K562 (cell line): ENCODE data around the gene HBM. TPM values are rescaled to one million over a fixed set of nuclear protein-coding genes. Genes with fewer than 3 reads are reported as not detected.

Experiments used
- CBFA2T2 ChIP-seq: fragments of 450-650 bp; conservative IDR thresholded peaks from 2 replicates; pipeline ENCODE4 v1.6.1; 2017; ENCODE audit warnings: mild to moderate bottlenecking
- CHCHD3 ChIP-seq: fragments of 250-450 bp; sonication (Bioruptor Pico); IDR thresholded peaks from 2 replicates; pipeline ENCODE4 v2.1.2; 2022; ENCODE audit warnings: mild to moderate bottlenecking
- CSDE1 ChIP-seq, 2 experiments: fragments of 450-650 bp; IDR thresholded peaks; 2 replicates each; pipeline ENCODE4 v1.6.1; 2016; ENCODE audit warnings: mild to moderate bottlenecking in 1 of 2
- ELK3 ChIP-seq: fragments of 450-650 bp; formaldehyde crosslinking; IDR thresholded peaks from 2 replicates; pipeline ENCODE4 v1.4.0; 2020; ENCODE audit warnings: mild to moderate bottlenecking
- GABPB1 ChIP-seq: sonication (generic); formaldehyde crosslinking; IDR thresholded peaks from 2 replicates; pipeline ENCODE4 v1.8.0; 2022; ENCODE audit warnings: mild to moderate bottlenecking, missing genetic modification reagents
- HIVEP1 ChIP-seq: fragments of 250-450 bp; sonication (Bioruptor Pico); IDR thresholded peaks from 2 replicates; pipeline ENCODE4 v1.4.0; 2020; ENCODE audit warnings: mild to moderate bottlenecking
- HSF4 ChIP-seq: fragments of 250-450 bp; sonication (Bioruptor Pico); IDR thresholded peaks from 2 replicates; pipeline ENCODE4 v2.1.2; 2022; ENCODE audit warnings: mild to moderate bottlenecking, moderate library complexity, borderline replicate concordance
- KHSRP ChIP-seq: fragments of 450-650 bp; IDR thresholded peaks from 2 replicates; pipeline ENCODE4 v1.6.1; 2017
- KLF10 ChIP-seq: fragments of 250-450 bp; sonication (Bioruptor Pico); IDR thresholded peaks from 2 replicates; pipeline ENCODE4 v1.6.1; 2021; ENCODE audit warnings: matching md5 sums
- KLF16 ChIP-seq: IDR thresholded peaks from 2 replicates; pipeline ENCODE4 v1.6.1; 2016; ENCODE audit warnings: antibody characterized with exemption
- LEF1 ChIP-seq: fragments of 450-650 bp; IDR thresholded peaks from 2 replicates; pipeline ENCODE4 v1.6.1; 2016; ENCODE audit warnings: mild to moderate bottlenecking
- MAZ ChIP-seq, 2 experiments: fragments of 450-650 bp in 1 of 2; sonication (generic) in 1 of 2; formaldehyde crosslinking; IDR thresholded peaks in 1 of 2; conservative IDR thresholded peaks in 1 of 2; 2 replicates each; pipeline versions ENCODE4 v1.4.0 to v1.5.0; 2020; ENCODE audit warnings: mild to moderate bottlenecking in 1 of 2, missing genetic modification reagents in 1 of 2
- NR2C1 ChIP-seq, 2 experiments: fragments of 450-650 bp; IDR thresholded peaks; 2 replicates each; pipeline ENCODE4 v1.6.1; 2017; ENCODE audit warnings: mild to moderate bottlenecking in 2 of 2, antibody characterized with exemption in 1 of 2, inconsistent platforms in 1 of 2, missing compliant biosample characterization in 1 of 2, missing genetic modification characterization in 1 of 2
- POLR2AphosphoS5 ChIP-seq: IDR thresholded peaks from 2 replicates; pipeline ENCODE4 v1.6.1; 2011; ENCODE audit warnings: mild to moderate bottlenecking, low read depth, low read length, moderate library complexity; ENCODE audit not compliant: control insufficient read depth, insufficient read depth
- ZBTB7A ChIP-seq: IDR thresholded peaks from 2 replicates; pipeline ENCODE4 v1.6.1; 2011; ENCODE audit warnings: low read depth, mild to moderate bottlenecking, low read length, moderate library complexity, borderline replicate concordance; ENCODE audit not compliant: control insufficient read depth
- ZNF239 ChIP-seq: fragments of 250-450 bp; sonication (Bioruptor Pico); IDR thresholded peaks from 2 replicates; pipeline ENCODE4 v1.4.0; 2020; ENCODE audit warnings: mild to moderate bottlenecking
- ZNF778 ChIP-seq: fragments of 450-650 bp; formaldehyde crosslinking; IDR thresholded peaks from 2 replicates; pipeline ENCODE4 v1.4.0; 2020; ENCODE audit warnings: mild to moderate bottlenecking, moderate library complexity
- polyA plus RNA-seq, 8 experiments: library from polyadenylated mRNA; depleted of rRNA in 4 of 8; stranded (reverse) in 5 of 8; unstranded in 3 of 8; fragments of >200 nt; fragmentation: Nextera tagmentation in 2 of 8; fragmentation: Illumina TruSeq in 1 of 8; extraction: Ambion mirVana in 2 of 8; extraction: Trizol in 1 of 8; gene quantifications; 2 replicates each; pipeline versions ENCODE4 v1.2.1 to v1.2.3, GENCODE V29; 2011 to 2014; ENCODE audit warnings: inconsistent platforms in 1 of 8, missing spikeins in 1 of 8
- total RNA-seq, 7 experiments: library from RNA; depleted of rRNA in 6 of 7; stranded (reverse); fragments of >200 nt in 6 of 7; fragmentation: Illumina TruSeq in 2 of 7; extraction: Trizol in 2 of 7; gene quantifications; 2 replicates each; pipeline versions ENCODE4 v1.2.1 to v1.2.3, GENCODE V29; 2011 to 2021; ENCODE audit warnings: low replicate concordance in 1 of 7
- TF ChIP-seq, protein P1 (sequence below): IDR thresholded peaks from 2 replicates; pipeline ENCODE4 v1.6.1; 2011; ENCODE audit not compliant: insufficient read length; ENCODE audit errors: extremely low read depth
- TF ChIP-seq, protein P2 (sequence below), 3 experiments: fragments of 200-800 bp in 1 of 3; fragments of 250-450 bp in 1 of 3; fragments of 450-650 bp in 1 of 3; sonication (Bioruptor Pico) in 1 of 3; sonication (Bioruptor generic) in 1 of 3; formaldehyde crosslinking in 1 of 3; IDR thresholded peaks; 2 replicates each; pipeline versions ENCODE4 v1.6.1 to v1.8.0; 2016 to 2022; ENCODE audit warnings: mild to moderate bottlenecking in 2 of 3, missing genetic modification characterization in 2 of 3, missing compliant biosample characterization in 1 of 3, moderate library complexity in 1 of 3
- TF ChIP-seq, protein P3 (sequence below): sonication (generic); formaldehyde crosslinking; IDR thresholded peaks from 2 replicates; pipeline ENCODE4 v1.8.0; 2022; ENCODE audit warnings: mild to moderate bottlenecking, missing genetic modification reagents, borderline replicate concordance

Gene HBM
- total and polyA plus RNA-seq, 9 of the 15 experiments (the other 6 are each of a cell fraction or from before 2014, with no cell fraction given), result not detected

- TF ChIP-seq, protein P1, sequence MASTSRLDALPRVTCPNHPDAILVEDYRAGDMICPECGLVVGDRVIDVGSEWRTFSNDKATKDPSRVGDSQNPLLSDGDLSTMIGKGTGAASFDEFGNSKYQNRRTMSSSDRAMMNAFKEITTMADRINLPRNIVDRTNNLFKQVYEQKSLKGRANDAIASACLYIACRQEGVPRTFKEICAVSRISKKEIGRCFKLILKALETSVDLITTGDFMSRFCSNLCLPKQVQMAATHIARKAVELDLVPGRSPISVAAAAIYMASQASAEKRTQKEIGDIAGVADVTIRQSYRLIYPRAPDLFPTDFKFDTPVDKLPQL, result no peak
- TF ChIP-seq, protein P2, sequence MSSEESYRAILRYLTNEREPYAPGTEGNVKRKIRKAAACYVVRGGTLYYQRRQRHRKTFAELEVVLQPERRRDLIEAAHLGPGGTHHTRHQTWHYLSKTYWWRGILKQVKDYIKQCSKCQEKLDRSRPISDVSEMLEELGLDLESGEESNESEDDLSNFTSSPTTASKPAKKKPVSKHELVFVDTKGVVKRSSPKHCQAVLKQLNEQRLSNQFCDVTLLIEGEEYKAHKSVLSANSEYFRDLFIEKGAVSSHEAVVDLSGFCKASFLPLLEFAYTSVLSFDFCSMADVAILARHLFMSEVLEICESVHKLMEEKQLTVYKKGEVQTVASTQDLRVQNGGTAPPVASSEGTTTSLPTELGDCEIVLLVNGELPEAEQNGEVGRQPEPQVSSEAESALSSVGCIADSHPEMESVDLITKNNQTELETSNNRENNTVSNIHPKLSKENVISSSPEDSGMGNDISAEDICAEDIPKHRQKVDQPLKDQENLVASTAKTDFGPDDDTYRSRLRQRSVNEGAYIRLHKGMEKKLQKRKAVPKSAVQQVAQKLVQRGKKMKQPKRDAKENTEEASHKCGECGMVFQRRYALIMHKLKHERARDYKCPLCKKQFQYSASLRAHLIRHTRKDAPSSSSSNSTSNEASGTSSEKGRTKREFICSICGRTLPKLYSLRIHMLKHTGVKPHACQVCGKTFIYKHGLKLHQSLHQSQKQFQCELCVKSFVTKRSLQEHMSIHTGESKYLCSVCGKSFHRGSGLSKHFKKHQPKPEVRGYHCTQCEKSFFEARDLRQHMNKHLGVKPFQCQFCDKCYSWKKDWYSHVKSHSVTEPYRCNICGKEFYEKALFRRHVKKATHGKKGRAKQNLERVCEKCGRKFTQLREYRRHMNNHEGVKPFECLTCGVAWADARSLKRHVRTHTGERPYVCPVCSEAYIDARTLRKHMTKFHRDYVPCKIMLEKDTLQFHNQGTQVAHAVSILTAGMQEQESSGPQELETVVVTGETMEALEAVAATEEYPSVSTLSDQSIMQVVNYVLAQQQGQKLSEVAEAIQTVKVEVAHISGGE (CRISPR knock-in tag; IDR thresholded peaks at IDR 0.05), result peak in 1 of 3 experiments; percentile 74; a peak in 2 of 6 replicates
- TF ChIP-seq MAZ (CRISPR knock-in tag; conservative IDR thresholded peaks at IDR 0.05 in 1 of 2, IDR thresholded peaks at IDR 0.05 in 1 of 2), result peak; percentile 61 to 71; a peak in 3 of 4 replicates
- peak; percentile 71; the same call in 1 of the 2 replicates for TF ChIP-seq ZBTB7A
- 0 out of 2 replicates have a peak, but pooled peaks have one; percentile 23 for TF ChIP-seq HIVEP1 (CRISPR knock-in tag)
- TF ChIP-seq KLF16, result peak; percentile 93
- no peak for TF ChIP-seq KLF10
- peak; percentile 19; the same call in 1 of the 2 replicates for TF ChIP-seq ZNF239 (CRISPR knock-in tag)
- TF ChIP-seq POLR2AphosphoS5, result peak; percentile 97
- TF ChIP-seq HSF4 (CRISPR knock-in tag), result peak; percentile 57; the same call in 1 of the 2 replicates
- no peak for TF ChIP-seq CHCHD3 (CRISPR knock-in tag)
- no peak for TF ChIP-seq KHSRP
- peak; percentile 97 for TF ChIP-seq CBFA2T2
- TF ChIP-seq LEF1, result peak; percentile 87
- TF ChIP-seq, protein P3, sequence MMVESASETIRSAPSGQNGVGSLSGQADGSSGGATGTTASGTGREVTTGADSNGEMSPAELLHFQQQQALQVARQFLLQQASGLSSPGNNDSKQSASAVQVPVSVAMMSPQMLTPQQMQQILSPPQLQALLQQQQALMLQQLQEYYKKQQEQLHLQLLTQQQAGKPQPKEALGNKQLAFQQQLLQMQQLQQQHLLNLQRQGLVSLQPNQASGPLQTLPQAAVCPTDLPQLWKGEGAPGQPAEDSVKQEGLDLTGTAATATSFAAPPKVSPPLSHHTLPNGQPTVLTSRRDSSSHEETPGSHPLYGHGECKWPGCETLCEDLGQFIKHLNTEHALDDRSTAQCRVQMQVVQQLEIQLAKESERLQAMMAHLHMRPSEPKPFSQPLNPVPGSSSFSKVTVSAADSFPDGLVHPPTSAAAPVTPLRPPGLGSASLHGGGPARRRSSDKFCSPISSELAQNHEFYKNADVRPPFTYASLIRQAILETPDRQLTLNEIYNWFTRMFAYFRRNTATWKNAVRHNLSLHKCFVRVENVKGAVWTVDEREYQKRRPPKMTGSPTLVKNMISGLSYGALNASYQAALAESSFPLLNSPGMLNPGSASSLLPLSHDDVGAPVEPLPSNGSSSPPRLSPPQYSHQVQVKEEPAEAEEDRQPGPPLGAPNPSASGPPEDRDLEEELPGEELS, result no peak
- TF ChIP-seq ZNF778, result no peak
- peak; percentile 68 for TF ChIP-seq NR2C1 (IDR thresholded peaks at IDR 0.05)
- TF ChIP-seq NR2C1 (tag; IDR thresholded peaks at IDR 0.05), result 0 out of 2 replicates have a peak, but pooled peaks have one; percentile 46
- TF ChIP-seq CSDE1 (IDR thresholded peaks at IDR 0.05), result no peak
- no peak for TF ChIP-seq ELK3 (CRISPR knock-in tag)
- TF ChIP-seq GABPB1, result peak; percentile 23; the same call in 1 of the 2 replicates
Measured at GRCh38 chr16:143047-143446, 22.7 kb upstream of the HBM start (continued).
